ENCODE data around the gene SEMA4C. TPM values are rescaled to one million over a fixed set of nuclear protein-coding genes. Genes with fewer than 3 reads are reported as not detected.
"Not testable (repeated sequence)": the region's sequence is repeated elsewhere in the genome, so short reads cannot be mapped to it uniquely, and the experiment has no call there.

SEMA4C gene
- total RNA-seq, 2 donors from 2014 or later: 8.3 to 9.6 TPM

DNA sequence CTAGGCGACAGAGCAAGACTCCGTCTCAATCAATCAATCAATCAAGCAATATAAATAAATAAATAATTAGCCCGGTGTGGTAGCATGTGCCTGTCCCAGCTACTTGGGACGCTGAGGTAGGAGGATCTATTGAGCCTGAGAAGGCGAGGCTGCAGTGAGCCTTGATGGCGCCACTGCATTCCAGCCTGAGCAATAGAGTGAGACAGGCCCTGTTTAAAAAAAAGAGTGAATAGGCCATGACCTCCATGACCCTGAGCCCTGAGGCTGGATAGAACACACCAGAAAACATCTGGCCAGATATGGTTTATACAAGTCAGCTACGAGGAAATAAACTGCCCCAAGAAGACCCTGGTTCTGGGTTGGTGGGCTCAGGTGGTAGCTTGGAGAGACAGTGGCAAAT is 20.4 kb upstream of the SEMA4C start:
- no peaks in the 10 kb centered on the region for H3K9me3 Mint-ChIP-seq
- peaks cover 14% of the 10 kb centered on the region for H3K4me1 Mint-ChIP-seq
- ATAC-seq (replicated peaks): no peak
- H3K27ac Mint-ChIP-seq: no peak overlapping the region
- no peak overlapping the region for H3K4me3 Mint-ChIP-seq
- no peaks in the 10 kb centered on the region for H3K36me3 Mint-ChIP-seq (ENCODE audit: low read depth)
- H3K27me3 Mint-ChIP-seq: no peaks in the 10 kb centered on the region

DNA sequence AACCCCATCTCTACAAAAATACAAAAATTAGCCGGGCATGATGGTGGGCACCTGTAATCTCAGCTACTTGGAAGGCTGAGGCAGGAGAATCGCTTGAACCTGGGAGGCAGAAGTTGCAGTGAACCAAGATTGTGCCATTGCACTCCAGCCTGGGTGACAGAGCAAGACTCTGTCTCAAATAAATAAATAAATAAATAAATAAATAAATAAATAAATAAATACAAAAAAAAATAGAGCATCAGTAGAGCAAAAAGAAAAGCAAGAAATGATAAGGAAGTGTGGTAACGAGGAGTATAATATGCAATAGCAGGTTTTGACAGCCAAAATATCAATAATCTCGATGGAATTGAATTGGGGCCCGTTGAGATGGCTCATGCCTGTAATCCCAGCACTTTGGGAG is 19.6 kb upstream of the SEMA4C start:
- not testable (repeated sequence) for H3K9me3 Mint-ChIP-seq; H3K36me3 Mint-ChIP-seq (ENCODE audit: low read depth); H3K27me3 Mint-ChIP-seq; ATAC-seq (replicated peaks); H3K4me3 Mint-ChIP-seq; H3K4me1 Mint-ChIP-seq; H3K27ac Mint-ChIP-seq

DNA sequence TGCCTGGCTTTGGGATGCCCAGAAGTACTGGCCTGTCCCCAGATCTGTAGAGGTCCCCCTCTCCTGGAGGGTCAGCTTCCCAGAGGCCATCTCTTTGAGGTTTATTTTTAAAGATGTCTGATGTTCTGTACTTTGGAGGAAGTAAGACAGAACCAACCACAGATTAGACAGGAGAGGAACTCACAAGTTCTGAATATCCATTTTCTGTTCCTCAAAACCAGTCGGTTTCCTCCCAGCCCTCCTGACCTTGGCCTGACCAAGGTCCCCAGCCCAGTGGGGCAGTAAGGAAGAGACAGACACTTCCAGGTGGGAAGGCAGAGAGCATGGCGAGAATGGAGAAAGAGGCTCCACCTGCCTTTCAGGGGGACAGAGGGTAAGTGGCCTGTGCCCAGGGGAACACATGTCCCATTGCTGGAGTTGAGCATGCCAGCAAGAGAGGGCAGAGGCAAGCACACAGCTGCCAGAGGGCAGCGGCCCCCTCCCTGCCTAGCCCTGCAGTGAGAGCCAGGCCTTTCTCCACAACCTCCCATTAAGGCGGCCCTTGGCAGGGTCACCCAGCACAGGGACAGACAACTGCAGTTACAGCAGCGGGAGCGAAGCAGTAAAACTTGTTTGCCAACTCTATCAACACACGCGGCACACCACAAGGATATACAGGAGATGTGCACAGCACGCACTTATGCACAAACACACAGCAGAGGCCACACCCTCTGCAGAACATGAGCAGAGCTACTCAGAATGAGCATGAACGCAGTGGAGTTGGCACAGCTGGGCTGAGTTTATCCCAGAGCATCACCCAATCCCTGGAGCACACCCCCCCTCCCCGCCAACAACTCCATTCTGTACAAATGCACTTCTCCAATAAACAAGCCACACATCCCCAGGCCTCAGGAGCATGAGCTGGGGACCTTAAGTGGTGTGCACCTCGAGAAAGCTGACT is 18.5 kb upstream of the SEMA4C start:
- no peaks in the 10 kb centered on the region for H3K36me3 Mint-ChIP-seq (ENCODE audit: low read depth)
- H3K4me3 Mint-ChIP-seq: no peak overlapping the region
- no peak for ATAC-seq (replicated peaks)
- no peaks in the 10 kb centered on the region for H3K27me3 Mint-ChIP-seq
- H3K4me1 Mint-ChIP-seq: peaks cover 9% of the 10 kb centered on the region
- H3K27ac Mint-ChIP-seq: no peak overlapping the region
- H3K9me3 Mint-ChIP-seq: no peaks in the 10 kb centered on the region

DNA sequence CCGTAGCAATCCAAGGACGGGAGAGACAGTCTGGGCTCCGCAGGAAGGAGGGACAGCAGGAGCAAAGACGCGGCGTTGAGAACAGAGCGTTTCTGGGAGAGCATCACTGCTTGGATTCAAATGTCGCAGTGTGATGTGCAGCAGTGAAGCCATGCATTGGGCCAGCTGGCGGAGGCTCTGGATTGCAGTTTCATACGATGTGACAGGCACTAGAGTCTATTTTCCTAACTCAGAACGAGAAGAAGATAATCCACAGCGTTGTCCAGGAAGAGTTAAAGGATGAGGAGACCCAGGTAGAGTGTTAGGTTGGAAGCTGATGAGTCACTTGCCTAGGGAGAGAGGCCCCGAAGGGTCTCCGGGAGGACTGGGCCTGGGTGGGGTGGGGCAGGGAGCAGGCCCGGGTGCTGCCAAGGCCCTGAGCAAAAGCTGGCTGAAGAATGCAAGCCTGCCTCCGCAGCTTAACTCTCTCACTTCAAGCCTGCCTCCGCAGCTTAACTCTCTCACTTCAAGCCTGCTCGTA is 17.7 kb upstream of the SEMA4C start:
- H3K36me3 Mint-ChIP-seq (ENCODE audit: low read depth): no peaks in the 10 kb centered on the region

DNA sequence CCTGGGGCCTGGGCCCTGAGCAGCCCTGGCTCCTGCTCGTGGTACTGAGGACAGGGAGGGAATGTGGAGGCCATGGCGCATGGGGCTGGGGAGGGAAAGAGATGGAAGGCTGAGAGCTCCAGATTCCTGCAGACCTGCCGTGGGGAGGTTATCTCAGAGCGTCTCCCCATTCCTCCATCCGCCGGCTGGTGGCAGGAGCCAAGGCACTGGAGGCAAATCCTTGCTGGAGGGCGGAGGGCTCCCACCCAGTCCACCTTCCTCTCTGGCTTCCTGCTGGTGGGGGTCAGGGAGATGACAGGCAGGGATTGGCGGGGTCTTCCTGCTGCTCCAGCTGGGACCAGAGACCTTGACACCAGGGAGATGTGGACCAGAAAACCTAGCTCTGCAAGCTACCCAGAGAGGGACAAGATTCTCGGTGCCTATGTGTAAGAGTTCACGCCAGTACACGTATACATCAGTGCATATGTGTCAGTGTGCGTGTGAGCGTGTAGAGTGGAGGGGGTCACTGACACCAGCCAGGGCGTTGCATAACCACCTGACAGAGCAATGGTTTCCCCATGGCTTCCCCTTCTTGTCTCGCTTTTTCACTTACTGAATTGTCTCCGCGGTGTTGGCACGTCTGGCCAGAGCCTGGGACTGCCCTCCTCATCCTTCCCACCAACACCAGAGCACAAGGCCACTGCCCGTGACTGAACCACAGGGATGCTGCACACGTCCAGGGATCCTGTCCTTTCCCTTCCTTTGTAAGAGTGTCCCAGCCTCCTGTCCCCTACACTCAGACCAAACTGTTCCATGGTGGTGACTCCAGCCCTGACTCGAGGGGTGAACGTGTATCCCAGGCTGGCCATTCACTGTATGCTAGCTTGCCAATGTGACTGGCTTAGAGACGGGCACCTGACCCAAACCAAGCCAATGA is 15.8 kb upstream of the SEMA4C start:
- Mint-ChIP-seq H3K4me1 (no peaks in the 10 kb centered on the region), H3K27ac (no peak overlapping the region), H3K27me3 (no peaks in the 10 kb centered on the region), H3K4me3 (no peak overlapping the region), H3K9me3 (no peaks in the 10 kb centered on the region), H3K36me3 (ENCODE audit: low read depth) (no peaks in the 10 kb centered on the region)
- no peak for ATAC-seq (replicated peaks)

More for the DNA sequence above, 17.7 kb upstream of the SEMA4C start:
- no peaks in the 10 kb centered on the region for H3K27me3 Mint-ChIP-seq
- H3K27ac Mint-ChIP-seq: no peak overlapping the region
- H3K9me3 Mint-ChIP-seq: no peaks in the 10 kb centered on the region
- no peak overlapping the region for H3K4me3 Mint-ChIP-seq
- no peak for ATAC-seq (replicated peaks)
- peaks cover 9% of the 10 kb centered on the region for H3K4me1 Mint-ChIP-seq

DNA sequence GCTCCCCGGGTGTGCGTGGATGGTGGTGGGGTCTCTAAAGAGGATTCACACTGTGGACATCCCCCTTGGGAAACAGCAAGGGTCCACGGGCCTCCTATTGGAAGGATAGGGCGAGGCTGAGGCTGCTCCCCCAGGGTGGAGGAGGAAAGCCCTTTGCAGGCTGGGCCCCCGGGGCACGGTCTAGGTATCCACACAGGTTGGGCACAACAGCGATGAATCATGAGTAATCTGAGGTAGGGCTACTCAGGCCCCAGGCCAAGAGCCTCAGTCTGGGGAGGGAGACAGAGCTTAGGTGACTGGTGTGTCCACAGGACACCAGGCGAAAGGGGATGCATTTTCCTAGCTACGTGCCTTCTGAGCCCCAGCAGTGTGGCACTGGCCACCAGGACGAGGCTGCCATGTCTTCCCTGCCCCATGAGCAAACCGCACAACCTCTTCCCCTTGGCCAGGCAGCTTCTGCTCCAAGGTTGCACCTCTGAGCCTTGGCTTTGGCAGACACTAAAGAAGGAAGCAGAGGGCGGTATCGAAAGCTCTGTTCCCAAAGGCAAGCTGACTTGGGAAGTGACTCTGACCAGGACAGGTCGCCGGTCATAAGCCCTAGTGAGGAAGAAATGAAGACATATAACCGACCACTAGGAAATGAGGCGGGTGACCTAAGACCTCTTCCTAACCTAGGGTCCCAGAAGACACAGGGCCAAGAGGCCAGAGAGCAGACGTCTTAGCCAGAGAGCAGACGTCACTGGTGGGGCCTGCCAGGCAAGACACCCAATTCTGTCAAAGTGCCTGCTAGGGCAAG is 14.6 kb upstream of the SEMA4C start:
- H3K4me1 Mint-ChIP-seq: no peaks in the 10 kb centered on the region
- no peaks in the 10 kb centered on the region for H3K9me3 Mint-ChIP-seq
- H3K36me3 Mint-ChIP-seq (ENCODE audit: low read depth): no peaks in the 10 kb centered on the region
- no peak for ATAC-seq (replicated peaks)
- no peak overlapping the region for H3K4me3 Mint-ChIP-seq
- H3K27ac Mint-ChIP-seq: no peak overlapping the region
- no peaks in the 10 kb centered on the region for H3K27me3 Mint-ChIP-seq

DNA sequence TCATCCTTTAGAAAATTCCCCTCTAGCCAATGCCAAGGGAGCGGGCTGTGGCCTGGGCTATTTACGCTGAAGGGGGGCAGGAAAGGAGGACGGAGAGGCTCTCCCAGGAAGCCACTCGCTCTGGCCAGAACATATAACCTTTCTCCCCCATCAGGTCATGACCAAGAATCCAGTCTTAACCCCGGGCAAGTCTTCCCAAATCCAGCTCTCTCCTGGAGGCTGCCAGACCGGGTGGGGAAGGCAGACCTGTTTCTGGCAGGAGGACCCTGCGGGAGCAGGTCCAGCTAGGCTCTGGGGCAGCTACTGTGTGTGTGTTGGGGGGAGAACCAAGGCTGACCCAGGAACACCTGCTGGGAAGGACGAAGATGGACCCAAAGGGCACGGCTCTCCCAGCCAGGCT is 13.4 kb upstream of the SEMA4C start:
- Mint-ChIP-seq H3K27me3 (no peaks in the 10 kb centered on the region), H3K4me1 (no peaks in the 10 kb centered on the region), H3K27ac (no peak overlapping the region), H3K36me3 (ENCODE audit: low read depth) (no peaks in the 10 kb centered on the region), H3K9me3 (no peaks in the 10 kb centered on the region), H3K4me3 (no peak overlapping the region)
- no peak for ATAC-seq (replicated peaks)

DNA sequence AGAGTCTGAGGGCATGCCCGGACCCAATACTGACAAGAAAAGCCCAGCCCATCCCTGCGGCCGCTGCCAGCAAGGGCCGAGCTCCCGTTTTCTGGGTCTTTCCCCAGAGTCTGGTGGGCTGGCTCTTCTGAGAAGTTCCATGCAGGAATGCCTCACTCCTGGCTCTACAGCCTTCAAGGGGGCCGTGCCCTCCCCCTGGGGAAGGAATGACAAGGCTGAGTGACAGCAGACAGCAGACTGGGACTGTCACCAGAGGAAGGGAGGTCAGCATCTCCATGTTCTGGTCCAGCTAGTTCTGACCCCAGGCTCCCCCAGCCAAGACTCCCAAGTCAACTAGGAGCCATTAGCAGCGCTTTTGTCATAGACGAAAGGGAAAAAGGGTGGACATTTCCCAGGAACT is 13.0 kb upstream of the SEMA4C start:
- no peaks in the 10 kb centered on the region for H3K9me3 Mint-ChIP-seq
- H3K27ac Mint-ChIP-seq: no peak overlapping the region
- H3K4me1 Mint-ChIP-seq: no peaks in the 10 kb centered on the region
- no peaks in the 10 kb centered on the region for H3K36me3 Mint-ChIP-seq (ENCODE audit: low read depth)
- H3K4me3 Mint-ChIP-seq: no peak overlapping the region
- H3K27me3 Mint-ChIP-seq: no peaks in the 10 kb centered on the region
- ATAC-seq (replicated peaks): no peak

DNA sequence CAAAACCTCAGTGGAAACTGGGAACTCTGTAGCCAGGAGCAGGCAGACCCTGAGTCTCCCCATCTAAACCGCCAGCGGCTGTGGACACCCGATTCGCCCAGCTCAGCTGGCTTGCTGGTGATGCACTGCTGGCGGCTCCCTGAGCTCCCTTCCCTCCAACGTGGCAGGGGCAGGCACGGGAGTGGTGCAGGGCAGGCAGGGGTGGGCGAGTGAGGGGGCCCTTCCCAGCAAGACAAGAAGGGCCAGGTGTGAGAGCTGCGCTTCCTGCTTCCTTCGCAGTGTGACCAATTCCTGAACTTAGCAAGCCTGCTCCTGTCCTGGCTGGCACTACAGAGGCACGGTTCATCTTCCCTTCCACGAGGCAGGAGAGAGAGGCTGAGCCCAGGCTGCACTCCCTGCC is 12.3 kb upstream of the SEMA4C start:
- Mint-ChIP-seq H3K9me3 (no peaks in the 10 kb centered on the region), H3K27ac (no peak overlapping the region), H3K4me1 (no peaks in the 10 kb centered on the region), H3K4me3 (no peak overlapping the region), H3K27me3 (no peaks in the 10 kb centered on the region), H3K36me3 (ENCODE audit: low read depth) (no peaks in the 10 kb centered on the region)
- ATAC-seq (replicated peaks): no peak

DNA sequence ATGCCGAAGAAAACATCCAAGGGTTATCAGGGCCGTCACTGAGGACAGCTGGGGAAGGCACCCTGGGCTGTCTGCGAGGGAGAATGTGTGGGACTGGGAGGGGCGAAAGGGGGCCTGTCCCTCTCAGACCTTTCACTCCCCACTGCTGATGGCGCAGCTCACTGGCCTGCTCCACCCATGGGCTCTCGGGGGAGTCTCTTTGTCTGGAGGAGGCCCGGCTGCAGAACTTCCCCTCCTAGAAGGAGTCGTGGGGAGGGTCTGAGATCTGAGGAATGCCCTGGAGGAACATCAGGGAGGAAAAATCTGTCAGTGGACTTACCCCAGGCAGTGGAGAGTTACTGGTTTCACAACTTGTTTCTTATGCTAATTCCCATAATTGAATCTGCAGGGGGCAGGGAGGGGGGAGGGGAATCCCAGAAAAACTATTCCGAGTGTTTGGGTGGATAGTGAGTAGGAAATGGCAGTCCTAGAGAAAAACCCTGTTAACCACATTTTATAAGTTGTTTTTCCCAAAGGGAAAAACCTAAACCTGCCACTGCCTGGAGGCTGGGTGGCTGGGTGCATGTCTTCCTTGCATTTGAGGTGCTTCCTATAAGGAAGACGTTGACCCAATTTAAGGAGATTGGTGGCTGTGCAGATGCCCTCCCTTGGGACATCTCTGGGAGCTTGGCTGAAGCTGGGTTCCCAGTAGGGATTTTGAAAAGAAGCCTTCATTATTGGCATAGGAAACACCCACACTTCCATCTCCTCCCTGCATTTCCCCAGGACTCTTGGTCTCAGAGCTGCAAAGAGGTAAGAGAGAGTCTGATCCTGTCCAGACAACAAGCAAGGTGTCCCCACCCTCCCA is 11.7 kb upstream of the SEMA4C start:
- Mint-ChIP-seq H3K4me3 (no peak overlapping the region), H3K9me3 (no peaks in the 10 kb centered on the region)
- no peak for ATAC-seq (replicated peaks)

DNA sequence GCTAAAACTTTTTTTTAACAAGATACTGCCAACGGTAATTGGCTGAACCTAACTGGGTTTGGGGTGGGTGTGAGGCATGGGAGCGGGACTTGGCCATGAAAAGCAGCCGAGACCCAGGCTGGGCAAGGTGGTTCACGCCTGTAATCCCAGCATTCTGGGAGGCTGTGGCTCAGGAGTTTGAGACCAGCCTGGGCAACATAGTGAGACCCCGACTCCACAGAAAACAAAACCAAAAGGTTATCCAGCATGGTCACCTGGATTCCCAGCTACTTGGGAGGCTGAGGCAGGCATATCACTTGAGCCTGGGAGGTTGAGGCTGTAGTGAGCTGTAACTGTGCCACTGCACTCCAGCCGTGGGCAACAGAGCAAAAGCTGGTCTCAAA is 11.0 kb upstream of the SEMA4C start:
- Mint-ChIP-seq H3K4me3 (no peak overlapping the region), H3K4me1 (no peaks in the 10 kb centered on the region), H3K9me3 (no peaks in the 10 kb centered on the region), H3K27me3 (no peaks in the 10 kb centered on the region), H3K36me3 (ENCODE audit: low read depth) (no peaks in the 10 kb centered on the region), H3K27ac (no peak overlapping the region)
- ATAC-seq (replicated peaks): no peak

More for the DNA sequence above, 11.7 kb upstream of the SEMA4C start:
- Mint-ChIP-seq H3K4me1 (no peaks in the 10 kb centered on the region), H3K36me3 (ENCODE audit: low read depth) (no peaks in the 10 kb centered on the region), H3K27ac (no peak overlapping the region), H3K27me3 (no peaks in the 10 kb centered on the region)

DNA sequence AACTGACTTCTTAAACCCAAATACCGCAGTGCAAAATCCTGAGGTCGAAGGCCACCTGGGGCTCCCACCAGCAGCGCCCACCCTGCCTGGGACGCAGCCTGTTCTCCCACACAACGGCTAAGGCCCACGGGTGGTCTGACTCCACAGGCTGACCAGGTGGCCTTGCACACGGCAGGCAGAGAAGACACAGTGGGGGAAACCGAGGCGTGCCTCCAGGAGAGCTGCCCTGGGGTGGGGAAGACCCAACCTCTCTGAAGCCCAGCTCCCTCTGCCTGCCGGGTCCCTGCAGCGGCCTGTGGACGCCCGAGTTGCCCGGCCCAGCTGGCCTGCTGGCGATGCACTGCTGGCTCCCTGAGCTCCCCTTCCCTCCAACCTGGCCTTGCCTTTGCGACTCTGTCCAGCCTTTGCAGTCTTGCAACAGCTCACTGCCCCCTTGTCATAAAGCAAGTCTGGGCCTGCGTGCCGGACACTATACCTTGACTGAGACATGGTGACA is 9.7 kb upstream of the SEMA4C start:
- no peaks in the 10 kb centered on the region for H3K4me1 Mint-ChIP-seq
- peak overlapping the region; percentile 54 for H3K27ac Mint-ChIP-seq
- no peak for ATAC-seq (replicated peaks)
- no peaks in the 10 kb centered on the region for H3K36me3 Mint-ChIP-seq (ENCODE audit: low read depth)
- no peaks in the 10 kb centered on the region for H3K9me3 Mint-ChIP-seq
- no peaks in the 10 kb centered on the region for H3K27me3 Mint-ChIP-seq
- H3K4me3 Mint-ChIP-seq: no peak overlapping the region

DNA sequence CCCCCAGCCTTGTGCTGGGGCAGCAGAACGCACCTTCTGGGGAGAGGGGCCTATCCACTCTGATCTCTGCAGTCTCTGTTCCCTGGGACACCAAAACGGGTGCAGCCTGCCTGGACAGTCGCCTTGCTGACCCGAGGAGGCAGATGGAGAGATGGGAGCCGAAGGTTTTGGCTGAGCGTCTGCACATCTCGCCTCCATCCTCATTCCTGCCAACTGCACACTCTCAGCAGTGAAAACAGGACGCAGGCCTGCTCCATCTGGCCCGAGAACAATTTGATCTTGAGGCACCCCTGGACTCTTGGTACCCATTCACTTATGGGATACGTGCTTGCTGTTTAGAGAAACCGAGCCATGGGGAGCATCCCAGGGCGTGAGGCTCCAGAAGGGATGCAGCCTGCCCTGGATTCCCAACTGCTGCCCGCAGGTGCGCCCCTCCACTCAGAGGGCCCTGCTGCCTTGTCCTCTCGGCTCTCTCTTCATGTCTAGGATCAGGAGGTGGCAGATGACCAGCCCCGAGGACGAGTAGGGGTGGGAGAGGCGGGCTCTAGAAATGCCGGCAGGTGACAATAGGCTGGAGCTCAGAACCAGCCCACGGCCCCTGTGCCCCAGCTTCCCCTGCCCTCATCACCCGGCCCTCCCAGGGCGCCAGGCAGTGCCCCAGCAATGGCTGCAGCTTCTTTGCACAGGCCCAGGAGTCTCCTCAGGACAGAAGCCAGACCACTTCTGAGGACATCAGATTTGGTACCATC is 9.1 kb upstream of the SEMA4C start:
- H3K27ac Mint-ChIP-seq: no peak overlapping the region
- H3K36me3 Mint-ChIP-seq (ENCODE audit: low read depth): no peaks in the 10 kb centered on the region
- no peak for ATAC-seq (replicated peaks)
- H3K27me3 Mint-ChIP-seq: no peaks in the 10 kb centered on the region
- H3K4me3 Mint-ChIP-seq: no peak overlapping the region
- H3K9me3 Mint-ChIP-seq: no peaks in the 10 kb centered on the region
- H3K4me1 Mint-ChIP-seq: peaks cover 3% of the 10 kb centered on the region
